Loucy (cell line): ENCODE data around the gene HGFAC.

ENCODE experiments used
- H2AFZ ChIP-seq: fragments of 200-600 bp; sonication (generic); 2 replicates; pipeline ENCODE4 v1.6.0; 2016; ENCODE audit warnings: antibody characterized with exemption, mild to moderate bottlenecking, low read length, moderate library complexity
- H3F3A ChIP-seq: fragments of 200-600 bp; 2 replicates; pipeline ENCODE4 v1.6.0; 2016; ENCODE audit warnings: antibody characterized with exemption, low read depth, mild to moderate bottlenecking
- H3K27me3 ChIP-seq: fragments of 200-600 bp; sonication (generic); 2 replicates; pipeline ENCODE4 v1.6.1; 2014; ENCODE audit warnings: low read length, mild to moderate bottlenecking; ENCODE audit not compliant: insufficient read depth, poor library complexity, severe bottlenecking
- H3K36me3 ChIP-seq: fragments of 200-600 bp; sonication (generic); 2 replicates; pipeline ENCODE4 v1.6.1; 2016; ENCODE audit warnings: low read length; ENCODE audit not compliant: insufficient read depth
- H3K4me1 ChIP-seq: fragments of 200-600 bp; sonication (generic); 2 replicates; pipeline ENCODE4 v1.5.1; 2014; ENCODE audit warnings: low read length, mild to moderate bottlenecking; ENCODE audit not compliant: insufficient read depth, poor library complexity, severe bottlenecking
- H3K4me2 ChIP-seq: fragments of 200-600 bp; sonication (generic); 2 replicates; pipeline ENCODE4 v1.6.0; 2014; ENCODE audit warnings: antibody characterized with exemption, low read length, low read depth, mild to moderate bottlenecking; ENCODE audit not compliant: poor library complexity, severe bottlenecking
- H3K4me3 ChIP-seq: fragments of 200-600 bp; sonication (generic); 2 replicates; pipeline ENCODE4 v1.5.1; 2014; ENCODE audit warnings: low read length, mild to moderate bottlenecking, mixed read lengths; ENCODE audit not compliant: poor library complexity, severe bottlenecking
- H3K79me2 ChIP-seq: fragments of 200-600 bp; sonication (generic); 2 replicates; pipeline ENCODE4 v1.6.1; 2014; ENCODE audit warnings: low read length; ENCODE audit not compliant: insufficient read depth
- H3K9ac ChIP-seq: fragments of 200-600 bp; sonication (generic); 2 replicates; pipeline ENCODE4 v1.6.0; 2014; ENCODE audit warnings: mild to moderate bottlenecking, low read depth, low read length, moderate library complexity; ENCODE audit not compliant: poor library complexity, severe bottlenecking
- H3K9me2 ChIP-seq: fragments of 200-600 bp; sonication (generic); replicated peaks from 2 replicates; pipeline ENCODE4 v1.6.1; 2016; ENCODE audit warnings: low read depth, low read length, mixed read lengths
- H3K9me3 ChIP-seq: fragments of 200-600 bp; sonication (generic); 2 replicates; pipeline ENCODE4 v1.6.1; 2014; ENCODE audit warnings: mild to moderate bottlenecking, antibody characterized with exemption, low read length, low read depth; ENCODE audit not compliant: insufficient read depth
- H4K20me1 ChIP-seq: fragments of 200-600 bp; sonication (generic); 2 replicates; pipeline ENCODE4 v1.6.0; 2014; ENCODE audit warnings: antibody characterized with exemption, low read length, mild to moderate bottlenecking; ENCODE audit not compliant: insufficient read depth, poor library complexity, severe bottlenecking
- EZH2phosphoT487 ChIP-seq: fragments of 200-600 bp; IDR thresholded peaks from 2 replicates; pipeline ENCODE4 v1.6.1; 2018; ENCODE audit warnings: antibody characterized with exemption, mild to moderate bottlenecking, moderate library complexity, borderline replicate concordance
- TF ChIP-seq, protein P1 (sequence below): fragments of 200-600 bp; sonication (generic); conservative IDR thresholded peaks from 2 replicates; pipeline ENCODE4 v1.5.1; 2014; ENCODE audit warnings: mild to moderate bottlenecking, antibody characterized with exemption, low read length

The HGFAC gene

DNA sequence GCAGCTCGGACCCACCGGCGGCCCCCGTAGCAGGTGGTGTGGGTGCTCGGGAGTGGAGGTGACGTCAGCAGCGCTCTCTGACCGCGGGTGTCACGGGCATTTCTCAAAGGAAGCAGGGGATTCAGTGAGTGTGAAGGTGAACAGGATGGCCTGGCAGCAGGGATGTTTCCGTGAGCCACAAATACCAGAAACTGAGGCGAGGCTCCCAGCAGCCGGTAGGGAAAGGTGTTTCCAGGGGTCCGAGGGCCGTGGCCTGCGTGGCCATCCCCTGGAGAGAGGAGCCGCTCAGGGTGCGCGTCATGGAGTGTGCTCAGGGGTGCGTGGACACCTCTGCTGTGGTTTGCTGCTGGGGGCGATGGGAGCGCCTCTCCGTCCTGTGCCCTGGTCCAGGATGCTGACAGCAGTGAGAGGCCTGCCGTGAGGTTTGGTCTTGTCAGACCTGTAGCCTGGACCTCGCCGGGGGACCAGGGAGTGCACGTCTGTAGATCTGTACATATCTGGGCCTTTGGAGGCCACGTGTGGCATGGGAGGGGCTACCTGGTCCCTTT lies 10.2 kb upstream of the HGFAC start:
- no peak overlapping the region for H3K9ac ChIP-seq
- H3K9me2 ChIP-seq, result no peaks in the 10 kb centered on the region
- peaks cover 25% of the 10 kb centered on the region; the same call in 1 of the 2 replicates for H3K36me3 ChIP-seq
- no peaks in the 10 kb centered on the region for H3F3A ChIP-seq
- H3K4me2 ChIP-seq, result no peak overlapping the region
- no peaks in the 10 kb centered on the region for H3K79me2 ChIP-seq
- H2AFZ ChIP-seq, result no peak overlapping the region
- H4K20me1 ChIP-seq, result no peaks in the 10 kb centered on the region
- no peaks in the 10 kb centered on the region for H3K9me3 ChIP-seq
- H3K4me3 ChIP-seq, result no peak overlapping the region
- TF ChIP-seq, protein P1, sequence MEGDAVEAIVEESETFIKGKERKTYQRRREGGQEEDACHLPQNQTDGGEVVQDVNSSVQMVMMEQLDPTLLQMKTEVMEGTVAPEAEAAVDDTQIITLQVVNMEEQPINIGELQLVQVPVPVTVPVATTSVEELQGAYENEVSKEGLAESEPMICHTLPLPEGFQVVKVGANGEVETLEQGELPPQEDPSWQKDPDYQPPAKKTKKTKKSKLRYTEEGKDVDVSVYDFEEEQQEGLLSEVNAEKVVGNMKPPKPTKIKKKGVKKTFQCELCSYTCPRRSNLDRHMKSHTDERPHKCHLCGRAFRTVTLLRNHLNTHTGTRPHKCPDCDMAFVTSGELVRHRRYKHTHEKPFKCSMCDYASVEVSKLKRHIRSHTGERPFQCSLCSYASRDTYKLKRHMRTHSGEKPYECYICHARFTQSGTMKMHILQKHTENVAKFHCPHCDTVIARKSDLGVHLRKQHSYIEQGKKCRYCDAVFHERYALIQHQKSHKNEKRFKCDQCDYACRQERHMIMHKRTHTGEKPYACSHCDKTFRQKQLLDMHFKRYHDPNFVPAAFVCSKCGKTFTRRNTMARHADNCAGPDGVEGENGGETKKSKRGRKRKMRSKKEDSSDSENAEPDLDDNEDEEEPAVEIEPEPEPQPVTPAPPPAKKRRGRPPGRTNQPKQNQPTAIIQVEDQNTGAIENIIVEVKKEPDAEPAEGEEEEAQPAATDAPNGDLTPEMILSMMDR, result no peak
- no peak for TF ChIP-seq EZH2phosphoT487
- no peaks in the 10 kb centered on the region for H3K4me1 ChIP-seq
- H3K27me3 ChIP-seq, result no peaks in the 10 kb centered on the region

DNA sequence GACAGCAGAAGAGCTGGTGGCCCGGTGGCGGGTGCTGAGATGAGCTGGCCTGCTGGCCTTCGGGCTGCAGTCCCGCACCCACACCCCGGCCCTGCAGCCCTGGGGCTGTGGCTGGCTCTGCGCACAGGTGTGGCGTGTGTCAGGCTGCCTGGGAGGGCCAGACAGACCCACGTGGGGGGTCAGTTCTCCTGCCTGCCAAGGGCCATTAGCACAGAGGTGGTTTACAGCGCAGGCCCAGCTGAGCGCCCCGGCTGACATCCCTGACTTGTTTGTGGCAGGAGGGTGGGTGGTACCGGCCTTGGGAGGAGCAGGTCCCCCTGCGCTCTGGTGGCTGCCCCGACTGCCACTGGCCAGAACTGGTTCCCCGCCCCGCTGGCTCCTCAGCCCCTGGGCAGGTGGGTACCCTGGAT lies 9.4 kb upstream of the HGFAC start:
- H3K27me3 ChIP-seq, result no peaks in the 10 kb centered on the region
- no peaks in the 10 kb centered on the region for H3F3A ChIP-seq
- H4K20me1 ChIP-seq, result no peaks in the 10 kb centered on the region
- TF ChIP-seq, protein P1, result no peak
- no peak for TF ChIP-seq EZH2phosphoT487
- no peak overlapping the region for H3K4me3 ChIP-seq
- no peaks in the 10 kb centered on the region for H3K9me2 ChIP-seq
- H3K9me3 ChIP-seq, result no peaks in the 10 kb centered on the region
- H3K4me1 ChIP-seq, result no peaks in the 10 kb centered on the region
- H3K4me2 ChIP-seq, result no peak overlapping the region
- H3K79me2 ChIP-seq, result no peaks in the 10 kb centered on the region
- H3K9ac ChIP-seq, result no peak overlapping the region
- no peak overlapping the region for H2AFZ ChIP-seq
- H3K36me3 ChIP-seq, result peaks cover 25% of the 10 kb centered on the region; the same call in 1 of the 2 replicates

DNA sequence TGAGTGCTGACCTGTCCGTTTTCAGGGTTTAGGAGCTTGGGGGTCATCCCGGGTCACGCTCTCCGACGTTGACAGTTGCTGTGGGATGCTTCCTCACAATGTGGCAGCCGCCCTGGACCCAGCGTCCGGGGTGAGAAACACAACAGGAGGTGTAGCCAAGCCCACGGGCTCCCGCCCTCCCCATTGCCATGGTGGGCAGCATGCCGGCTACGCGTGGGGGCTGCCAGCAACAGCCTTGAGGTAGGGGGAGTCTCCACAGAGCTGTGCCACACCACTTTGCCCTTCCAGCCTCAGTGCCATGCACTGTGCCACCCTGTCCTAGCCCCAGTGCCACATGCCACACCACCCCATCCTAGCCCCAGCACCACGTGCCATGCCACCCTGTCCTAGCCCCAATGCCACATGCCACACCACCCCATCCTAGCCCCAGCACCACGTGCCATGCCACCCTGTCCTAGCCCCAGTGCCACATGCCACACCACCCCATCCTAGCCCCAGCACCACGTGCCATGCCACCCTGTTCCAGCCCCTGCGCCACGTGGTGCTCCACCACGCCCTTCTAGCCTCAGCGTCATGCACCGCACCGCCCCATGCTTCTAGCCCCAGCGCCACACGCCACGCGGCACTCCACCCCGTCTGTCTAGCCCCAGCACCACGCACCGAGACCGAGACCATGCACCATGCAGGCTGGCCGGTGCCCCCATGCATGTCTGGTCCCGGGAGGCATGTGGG lies 8.5 kb upstream of the HGFAC start:
- H3K9me2 ChIP-seq, result no peaks in the 10 kb centered on the region
- no peaks in the 10 kb centered on the region for H3F3A ChIP-seq
- H3K36me3 ChIP-seq, result peaks cover 22% of the 10 kb centered on the region; the same call in 1 of the 2 replicates
- no peak overlapping the region for H3K4me2 ChIP-seq
- H3K4me1 ChIP-seq, result no peaks in the 10 kb centered on the region
- H3K27me3 ChIP-seq, result no peaks in the 10 kb centered on the region
- H2AFZ ChIP-seq, result no peak overlapping the region
- TF ChIP-seq EZH2phosphoT487, result no peak
- TF ChIP-seq, protein P1, result no peak
- H3K9me3 ChIP-seq, result no peaks in the 10 kb centered on the region
- H3K9ac ChIP-seq, result no peak overlapping the region
- no peak overlapping the region for H3K4me3 ChIP-seq
- H3K79me2 ChIP-seq, result no peaks in the 10 kb centered on the region
- H4K20me1 ChIP-seq, result no peaks in the 10 kb centered on the region
